Stimulated activated CD4-positive, alpha-beta T cell treated with anti-CD3 and anti-CD28 coated beads, Interleukin-4, amount 100 ng/mL, for 1 hour (primary cell): Measurements from ENCODE around the gene ZFP57.
"Not testable (repeated sequence)": the region's sequence is repeated elsewhere in the genome, so short reads cannot be mapped to it uniquely, and the experiment has no call there.

ENCODE experiments used
- DNase-seq: peaks from one replicate; pipeline ENCODE4 v3.0.0-alpha.2; 2020

Gene ZFP57

GRCh38 chr6:29694637-29695036 lies 13.7 kb upstream of the ZFP57 start:
- no peak for DNase-seq

- DNase-seq: no peak
Measured at GRCh38 chr6:29685718-29686326, 4.9 kb upstream of the ZFP57 start.

- no peak for DNase-seq
Measured at GRCh38 chr6:29681811-29682210, 859 bp upstream of the ZFP57 start.

- DNase-seq: no peak
Measured at GRCh38 chr6:29680416-29680815, 536 bp downstream of the ZFP57 start.

GRCh38 chr6:29679962-29680361 lies 990 bp downstream of the ZFP57 start:
- DNase-seq: no peak

GRCh38 chr6:29678114-29678513 lies 2.8 kb downstream of the ZFP57 start:
- no peak for DNase-seq

GRCh38 chr6:29676981-29677601 lies 3.9 kb downstream of the ZFP57 start:
- DNase-seq: no peak

GRCh38 chr6:29675561-29675960 lies 5.4 kb downstream of the ZFP57 start:
- no peak for DNase-seq

- DNase-seq: no peak
Measured at GRCh38 chr6:29674008-29674407, 6.9 kb downstream of the ZFP57 start.

GRCh38 chr6:29673161-29673560 lies 7.8 kb downstream of the ZFP57 start:
- no peak for DNase-seq

GRCh38 chr6:29672116-29672515 lies 8.8 kb downstream of the ZFP57 start:
- DNase-seq: not testable (repeated sequence)

- no peak for DNase-seq
Measured at GRCh38 chr6:29671026-29671425, 9.9 kb downstream of the ZFP57 start.

- DNase-seq: no peak
Measured at GRCh38 chr6:29667158-29667557, 13.8 kb downstream of the ZFP57 start.

- DNase-seq: no peak
Measured at GRCh38 chr6:29666826-29667130, 14.2 kb downstream of the ZFP57 start.

GRCh38 chr6:29665942-29666825 lies 14.8 kb downstream of the ZFP57 start:
- DNase-seq: no peak

GRCh38 chr6:29663300-29664042 lies 17.5 kb downstream of the ZFP57 start:
- no peak for DNase-seq

GRCh38 chr6:29661502-29662141 lies 19.3 kb downstream of the ZFP57 start:
- not testable (repeated sequence) for DNase-seq

GRCh38 chr6:29661071-29661470 lies 19.9 kb downstream of the ZFP57 start:
- no peak for DNase-seq

- no peak for DNase-seq
Measured at GRCh38 chr6:29656798-29657197, 24.2 kb downstream of the ZFP57 start, which contains the start of gene MOG. Gene MOG (plus strand): TSS chr6:29657092. CDS start chr6:29657210, 118 bp downstream.

- DNase-seq: no peak
Measured at GRCh38 chr6:29656157-29656556, 24.8 kb downstream of the ZFP57 start.

GRCh38 chr6:29655658-29656057 lies 25.3 kb downstream of the ZFP57 start:
- no peak for DNase-seq

GRCh38 chr6:29653452-29654038 lies 27.4 kb downstream of the ZFP57 start:
- DNase-seq: no peak
